ENCODE results near the gene SAMM50.
A peak's percentile ranks its signal among the peaks of the same experiment; 100 is the strongest.
"Not testable (repeated sequence)": the region's sequence is repeated elsewhere in the genome, so short reads cannot be mapped to it uniquely, and the experiment has no call there.

Gene SAMM50

DNA sequence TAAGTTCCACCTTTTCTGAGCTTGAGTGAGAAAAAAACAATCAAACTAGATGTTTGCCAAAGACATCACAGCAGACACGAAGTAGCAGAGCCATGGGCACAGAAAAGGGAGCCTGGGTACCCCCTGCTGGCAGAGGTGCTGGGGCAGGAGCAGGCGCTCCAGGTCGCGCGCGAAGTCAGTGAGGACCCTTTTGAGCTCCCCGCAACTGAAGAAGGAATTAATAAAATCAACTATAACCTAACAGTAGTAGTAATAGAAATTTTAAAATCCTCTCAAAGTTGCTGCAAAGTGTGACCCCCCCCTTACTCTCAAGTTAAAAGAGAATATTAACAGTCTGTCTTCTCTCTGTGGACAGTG, 48.8 kb downstream of the SAMM50 start:
- no peak overlapping the region for H3K4me3 ChIP-seq (ENCODE audit: low read length)
- peaks cover 4% of the 10 kb centered on the region; the same call in 1 of the 2 replicates for H3K9me3 ChIP-seq (ENCODE audit: insufficient read depth, low read depth, low read length)
- H3K9ac ChIP-seq (ENCODE audit: low read depth, low read length) = no peak overlapping the region
- peaks cover 8% of the 10 kb centered on the region for H3K36me3 ChIP-seq (ENCODE audit: insufficient read depth, low read length)
- WGBS = 91% methylated on average over 6 of the region's 7 CpGs
- H3K27ac ChIP-seq (ENCODE audit: low read depth, low read length) = no peak overlapping the region
- no peaks in the 10 kb centered on the region for H3K27me3 ChIP-seq (ENCODE audit: insufficient read depth, low read length)
- H3K4me1 ChIP-seq (ENCODE audit: insufficient read depth, low read length) = no peaks in the 10 kb centered on the region

DNA sequence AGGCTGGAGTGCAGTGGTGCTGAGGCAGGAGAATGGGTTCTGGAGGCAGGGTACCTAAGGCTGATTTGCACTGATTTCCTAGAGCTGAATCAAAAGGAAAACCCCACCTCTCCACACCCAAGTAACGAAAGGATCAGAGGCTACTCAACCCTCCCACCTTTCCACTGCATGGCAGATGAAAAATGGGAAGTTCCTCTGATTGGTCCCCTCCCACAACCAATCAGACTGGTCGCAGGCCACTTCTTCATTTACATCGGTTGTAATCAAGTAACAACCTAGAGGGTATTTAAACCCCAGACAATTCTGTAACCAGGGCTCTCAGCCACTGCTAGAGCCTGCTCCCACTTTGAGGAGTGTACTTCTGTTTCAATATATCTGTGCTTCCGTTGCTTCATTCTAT, 50.3 kb downstream of the SAMM50 start:
- peaks cover 2% of the 10 kb centered on the region; the same call in 1 of the 2 replicates for H3K36me3 ChIP-seq (ENCODE audit: insufficient read depth, low read length)
- peaks cover 4% of the 10 kb centered on the region; the same call in 1 of the 2 replicates for H3K9me3 ChIP-seq (ENCODE audit: insufficient read depth, low read depth, low read length)
- no peak overlapping the region for H3K27ac ChIP-seq (ENCODE audit: low read depth, low read length)
- no peaks in the 10 kb centered on the region for H3K4me1 ChIP-seq (ENCODE audit: insufficient read depth, low read length)
- 93% methylated on average over 4 of the region's 4 CpGs for WGBS
- H3K27me3 ChIP-seq (ENCODE audit: insufficient read depth, low read length) = no peaks in the 10 kb centered on the region
- H3K4me3 ChIP-seq (ENCODE audit: low read length) = no peak overlapping the region
- H3K9ac ChIP-seq (ENCODE audit: low read depth, low read length) = no peak overlapping the region

DNA sequence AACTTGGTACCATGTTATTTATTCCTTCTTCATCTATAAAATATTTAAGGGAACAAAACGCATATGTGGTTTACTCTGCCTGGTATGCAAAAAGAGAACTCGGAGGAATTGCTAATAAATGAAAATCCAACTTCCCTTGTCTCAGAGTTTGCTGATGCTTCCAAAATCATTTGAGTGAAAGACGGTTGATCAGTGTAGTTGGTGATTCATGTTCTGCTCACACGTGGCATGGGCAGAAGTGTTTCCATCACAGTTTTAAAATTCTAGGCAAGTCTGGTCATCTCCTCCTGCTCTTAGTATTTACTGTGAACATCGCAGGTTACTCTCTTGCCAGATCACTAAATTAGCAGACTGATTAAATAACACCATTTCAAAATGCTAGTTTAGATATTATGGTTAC, 56.9 kb downstream of the SAMM50 start:
- no peaks in the 10 kb centered on the region for H3K4me1 ChIP-seq (ENCODE audit: insufficient read depth, low read length)
- H3K4me3 ChIP-seq (ENCODE audit: low read length) = no peak overlapping the region
- WGBS = 91% methylated on average over 5 of the region's 5 CpGs
- H3K9me3 ChIP-seq (ENCODE audit: insufficient read depth, low read depth, low read length) = no peaks in the 10 kb centered on the region
- no peaks in the 10 kb centered on the region for H3K36me3 ChIP-seq (ENCODE audit: insufficient read depth, low read length)
- no peak overlapping the region for H3K27ac ChIP-seq (ENCODE audit: low read depth, low read length)
- no peaks in the 10 kb centered on the region for H3K27me3 ChIP-seq (ENCODE audit: insufficient read depth, low read length)
- H3K9ac ChIP-seq (ENCODE audit: low read depth, low read length) = no peak overlapping the region

DNA sequence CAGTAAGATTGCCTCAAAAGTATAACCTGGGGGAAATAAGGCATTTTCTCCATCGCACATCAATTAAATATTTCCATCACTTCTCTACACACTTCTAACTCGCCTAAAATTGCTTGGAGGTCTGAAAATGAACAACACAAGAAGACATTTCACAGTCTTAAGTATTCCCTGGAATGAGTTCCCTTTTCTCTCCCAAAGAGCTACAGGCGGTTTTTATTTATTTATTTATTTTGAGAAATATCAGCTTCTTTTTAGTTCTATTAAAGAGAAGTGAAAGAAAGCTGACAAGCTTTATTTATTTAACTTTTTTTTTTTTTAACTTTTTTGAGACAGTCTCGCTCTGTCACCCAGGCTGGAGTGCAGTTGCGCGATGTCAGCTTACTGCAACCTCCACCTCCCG, 57.3 kb downstream of the SAMM50 start:
- no peaks in the 10 kb centered on the region for H3K27me3 ChIP-seq (ENCODE audit: insufficient read depth, low read length)
- H3K4me3 ChIP-seq (ENCODE audit: low read length) = no peak overlapping the region
- 94% methylated on average over 6 of the region's 7 CpGs for WGBS
- H3K36me3 ChIP-seq (ENCODE audit: insufficient read depth, low read length) = no peaks in the 10 kb centered on the region
- H3K27ac ChIP-seq (ENCODE audit: low read depth, low read length) = no peak overlapping the region
- no peak overlapping the region for H3K9ac ChIP-seq (ENCODE audit: low read depth, low read length)
- H3K4me1 ChIP-seq (ENCODE audit: insufficient read depth, low read length) = no peaks in the 10 kb centered on the region
- H3K9me3 ChIP-seq (ENCODE audit: insufficient read depth, low read depth, low read length) = no peaks in the 10 kb centered on the region

DNA sequence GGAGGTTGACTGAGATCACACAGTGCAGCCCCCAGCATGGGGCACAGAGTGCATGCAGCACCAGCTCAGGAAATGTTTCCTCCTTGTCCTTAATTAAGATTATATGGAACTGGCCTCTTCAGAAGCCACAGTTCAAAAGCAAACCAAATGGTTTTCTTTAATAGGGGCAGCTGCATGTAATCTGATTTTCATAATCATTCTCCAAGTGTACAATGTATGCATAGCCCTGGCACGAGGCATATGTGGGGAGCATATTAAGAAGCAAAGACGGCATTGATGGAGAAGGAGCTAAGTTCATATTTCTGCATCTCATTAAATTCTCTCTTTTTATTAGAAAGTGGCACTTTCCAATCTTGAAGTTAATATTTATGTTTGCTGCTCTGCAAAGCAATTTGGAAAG, 59.0 kb downstream of the SAMM50 start:
- Histone ChIP-seq H3K9me3 (ENCODE audit: insufficient read depth, low read depth, low read length) (no peaks in the 10 kb centered on the region), H3K4me1 (ENCODE audit: insufficient read depth, low read length) (no peaks in the 10 kb centered on the region), H3K36me3 (ENCODE audit: insufficient read depth, low read length) (no peaks in the 10 kb centered on the region), H3K9ac (ENCODE audit: low read depth, low read length) (no peak overlapping the region), H3K4me3 (ENCODE audit: low read length) (no peak overlapping the region), H3K27me3 (ENCODE audit: insufficient read depth, low read length) (no peaks in the 10 kb centered on the region), H3K27ac (ENCODE audit: low read depth, low read length) (no peak overlapping the region)
- WGBS = 93% methylated on average over 2 of the region's 2 CpGs

DNA sequence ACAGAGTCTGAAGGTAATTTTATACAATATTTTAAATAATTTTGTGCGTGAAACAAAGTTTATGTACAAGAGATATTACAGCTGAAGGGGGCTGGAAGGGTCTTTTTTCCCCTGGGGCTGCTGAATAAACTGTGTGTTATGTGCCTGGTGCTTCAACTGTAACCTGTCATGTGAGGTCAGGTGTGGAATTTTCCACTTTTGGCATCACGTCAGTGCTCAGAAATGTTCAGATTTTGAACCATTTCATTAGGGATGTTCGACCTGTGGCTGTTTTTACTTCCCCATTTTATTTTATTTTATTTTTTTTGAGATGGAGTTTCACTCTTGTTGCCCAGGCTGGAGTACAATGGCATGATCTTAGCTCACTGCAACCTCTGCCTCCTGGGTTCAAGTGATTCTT, 61.3 kb downstream of the SAMM50 start:
- H3K27ac ChIP-seq (ENCODE audit: low read depth, low read length); H3K4me3 ChIP-seq (ENCODE audit: low read length); H3K27me3 ChIP-seq (ENCODE audit: insufficient read depth, low read length); H3K36me3 ChIP-seq (ENCODE audit: insufficient read depth, low read length); H3K9ac ChIP-seq (ENCODE audit: low read depth, low read length); H3K4me1 ChIP-seq (ENCODE audit: insufficient read depth, low read length); H3K9me3 ChIP-seq (ENCODE audit: insufficient read depth, low read depth, low read length): not testable (repeated sequence)
- 93% methylated on average over 2 of the region's 3 CpGs for WGBS

DNA sequence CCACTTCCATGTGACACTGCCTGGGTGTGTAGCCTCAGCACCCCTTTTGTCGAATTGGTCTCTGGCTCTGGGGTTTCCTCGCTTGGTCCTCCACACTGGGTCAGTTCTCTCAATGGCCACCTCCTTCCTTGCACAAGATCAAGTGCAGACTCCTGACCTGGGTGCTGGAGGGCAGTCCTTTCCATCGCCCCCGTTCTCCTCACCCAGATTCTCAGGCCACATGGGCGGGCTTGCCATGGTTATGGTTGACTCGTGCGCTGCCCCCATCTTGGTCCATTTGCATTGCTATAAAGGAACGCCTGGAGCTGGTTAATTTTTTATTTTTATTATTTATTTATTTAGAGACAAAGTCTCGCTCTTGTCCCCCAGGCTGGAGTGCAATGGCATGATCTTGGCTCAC, 63.4 kb downstream of the SAMM50 start:
- Histone ChIP-seq H3K4me3 (ENCODE audit: low read length) (no peak overlapping the region), H3K9ac (ENCODE audit: low read depth, low read length) (no peak overlapping the region), H3K4me1 (ENCODE audit: insufficient read depth, low read length) (no peaks in the 10 kb centered on the region; the same call in 1 of the 2 replicates), H3K36me3 (ENCODE audit: insufficient read depth, low read length) (no peaks in the 10 kb centered on the region), H3K27ac (ENCODE audit: low read depth, low read length) (no peak overlapping the region), H3K9me3 (ENCODE audit: insufficient read depth, low read depth, low read length) (no peaks in the 10 kb centered on the region), H3K27me3 (ENCODE audit: insufficient read depth, low read length) (0 out of 2 replicates have a peak, but pooled peaks cover under 1% of the 10 kb centered on the region)
- WGBS = 97% methylated on average over 8 of the region's 9 CpGs

DNA sequence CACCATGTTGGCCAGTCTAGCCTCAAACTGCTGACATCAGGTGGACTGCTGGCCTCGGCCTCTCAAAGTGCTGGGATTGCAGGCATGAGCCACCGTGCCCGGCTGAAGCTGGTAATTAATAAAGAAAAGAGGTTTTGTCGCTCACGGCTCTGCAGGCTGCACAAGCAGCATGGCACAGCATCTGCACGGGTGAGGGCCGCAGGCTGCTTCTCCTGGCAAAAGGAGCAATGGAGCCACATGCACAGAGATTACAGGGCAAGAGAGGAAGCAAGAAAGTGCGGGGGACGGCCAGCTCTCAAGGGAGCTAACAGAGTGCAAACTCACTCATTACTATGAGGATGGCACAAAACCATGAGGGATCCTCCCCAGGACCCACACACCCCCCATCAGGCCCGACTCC, 64.2 kb downstream of the SAMM50 start:
- no peaks in the 10 kb centered on the region; the same call in 1 of the 2 replicates for H3K4me1 ChIP-seq (ENCODE audit: insufficient read depth, low read length)
- no peaks in the 10 kb centered on the region for H3K9me3 ChIP-seq (ENCODE audit: insufficient read depth, low read depth, low read length)
- H3K9ac ChIP-seq (ENCODE audit: low read depth, low read length) = no peak overlapping the region
- H3K27me3 ChIP-seq (ENCODE audit: insufficient read depth, low read length) = 0 out of 2 replicates have a peak, but pooled peaks cover 3% of the 10 kb centered on the region
- no peak overlapping the region for H3K4me3 ChIP-seq (ENCODE audit: low read length)
- no peaks in the 10 kb centered on the region for H3K36me3 ChIP-seq (ENCODE audit: insufficient read depth, low read length)
- 92% methylated on average over 9 of the region's 10 CpGs for WGBS
- H3K27ac ChIP-seq (ENCODE audit: low read depth, low read length) = no peak overlapping the region

DNA sequence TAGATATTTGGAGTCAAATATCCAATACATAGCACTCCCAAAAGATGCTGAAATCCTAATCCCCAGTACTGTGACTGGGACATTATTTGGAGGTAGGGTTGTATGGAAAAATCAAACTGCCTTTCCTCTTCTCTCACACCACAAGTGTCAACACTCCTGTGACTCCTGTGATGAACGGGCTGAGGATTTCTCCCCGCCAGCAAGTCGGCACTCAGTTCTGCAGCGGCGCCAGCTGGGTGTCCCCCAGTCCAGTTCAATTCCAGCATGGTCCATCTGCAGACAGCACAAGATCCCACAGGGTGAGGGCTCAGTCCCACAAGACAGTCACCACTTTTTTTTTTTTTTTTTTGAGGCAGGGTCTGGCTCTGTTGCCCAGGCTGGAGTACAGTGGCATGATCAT, 64.6 kb downstream of the SAMM50 start:
- no peaks in the 10 kb centered on the region for H3K36me3 ChIP-seq (ENCODE audit: insufficient read depth, low read length)
- no peaks in the 10 kb centered on the region for H3K9me3 ChIP-seq (ENCODE audit: insufficient read depth, low read depth, low read length)
- H3K9ac ChIP-seq (ENCODE audit: low read depth, low read length) = no peak overlapping the region
- no peak overlapping the region for H3K27ac ChIP-seq (ENCODE audit: low read depth, low read length)
- WGBS = 97% methylated on average over 5 of the region's 5 CpGs
- H3K27me3 ChIP-seq (ENCODE audit: insufficient read depth, low read length) = peaks cover 6% of the 10 kb centered on the region; the same call in 1 of the 2 replicates
- no peak overlapping the region for H3K4me3 ChIP-seq (ENCODE audit: low read length)
- no peaks in the 10 kb centered on the region; the same call in 1 of the 2 replicates for H3K4me1 ChIP-seq (ENCODE audit: insufficient read depth, low read length)

DNA sequence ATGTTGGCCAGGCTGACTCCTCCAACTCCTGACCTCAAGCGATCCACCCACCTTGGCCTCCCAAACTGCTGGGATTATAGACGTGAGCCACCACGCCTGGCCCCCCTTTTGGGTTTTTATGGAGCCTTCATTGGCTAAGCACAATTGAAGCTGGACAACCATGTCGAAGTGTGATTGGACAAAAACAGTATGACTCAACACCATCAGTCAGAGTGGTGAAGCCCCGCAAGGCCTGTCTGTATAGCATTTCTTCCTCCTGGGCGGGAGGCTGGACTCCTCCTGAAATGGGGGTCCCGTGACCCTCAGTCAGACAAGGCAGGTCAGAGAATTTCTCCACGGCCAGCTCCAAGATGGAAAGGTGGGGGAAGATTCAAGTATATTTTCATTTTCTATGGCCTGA, 65.7 kb downstream of the SAMM50 start:
- 96% methylated on average over 8 of the region's 8 CpGs for WGBS
- no peaks in the 10 kb centered on the region; the same call in 1 of the 2 replicates for H3K4me1 ChIP-seq (ENCODE audit: insufficient read depth, low read length)
- no peaks in the 10 kb centered on the region for H3K36me3 ChIP-seq (ENCODE audit: insufficient read depth, low read length)
- H3K27me3 ChIP-seq (ENCODE audit: insufficient read depth, low read length) = peaks cover 11% of the 10 kb centered on the region; the same call in 1 of the 2 replicates
- H3K9ac ChIP-seq (ENCODE audit: low read depth, low read length) = no peak overlapping the region
- H3K27ac ChIP-seq (ENCODE audit: low read depth, low read length) = no peak overlapping the region
- no peaks in the 10 kb centered on the region for H3K9me3 ChIP-seq (ENCODE audit: insufficient read depth, low read depth, low read length)
- no peak overlapping the region for H3K4me3 ChIP-seq (ENCODE audit: low read length)

DNA sequence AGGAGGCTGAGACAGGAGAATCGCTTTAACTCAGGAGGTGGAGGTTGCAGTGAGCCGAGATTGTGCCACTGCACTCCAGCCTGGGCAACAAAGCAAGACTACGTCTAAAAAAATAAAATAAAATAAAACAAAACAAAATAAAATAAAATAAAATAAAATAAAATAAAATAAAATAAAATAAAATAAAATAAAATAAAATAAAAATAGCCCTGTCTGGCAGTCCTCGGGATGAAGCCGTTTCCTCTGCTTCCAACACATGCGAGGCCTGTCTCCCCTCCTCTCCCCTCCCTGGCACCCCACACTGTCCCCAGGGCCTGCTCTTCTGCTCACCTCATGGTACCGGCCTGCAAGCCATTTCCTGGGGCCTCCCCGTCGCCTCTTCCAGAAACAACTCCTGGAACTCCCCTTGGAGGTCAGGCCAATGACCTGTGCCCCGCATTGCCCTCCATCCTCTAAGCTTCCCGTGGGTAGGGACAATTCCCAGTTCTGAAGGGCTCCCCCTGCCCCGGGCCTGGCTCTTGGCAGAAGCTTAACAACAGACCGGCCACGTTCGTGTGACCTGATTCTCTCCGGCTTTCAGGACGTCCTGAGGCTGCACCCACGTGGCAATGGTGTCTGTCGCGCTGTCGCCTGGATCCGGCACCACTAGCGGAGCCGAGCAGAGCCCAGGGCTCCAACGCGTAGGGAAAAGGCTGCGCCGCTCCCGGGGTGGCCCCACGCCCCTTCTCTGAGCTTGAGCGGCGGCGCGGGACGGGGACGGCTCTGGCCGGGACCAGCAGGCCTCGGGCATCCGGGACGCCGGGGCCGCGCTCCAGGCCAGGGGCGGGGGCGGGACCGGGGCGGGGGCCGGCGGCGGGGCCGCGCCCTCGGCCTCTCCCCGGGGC, 68.4 kb downstream of the SAMM50 start:
- WGBS = 14% methylated on average over 53 of the region's 54 CpGs
- no peaks in the 10 kb centered on the region for H3K9me3 ChIP-seq (ENCODE audit: insufficient read depth, low read depth, low read length)
- H3K9ac ChIP-seq (ENCODE audit: low read depth, low read length) = peak overlapping the region; percentile 87
- H3K27ac ChIP-seq (ENCODE audit: low read depth, low read length) = no peak overlapping the region
- H3K4me1 ChIP-seq (ENCODE audit: insufficient read depth, low read length) = peaks cover 5% of the 10 kb centered on the region; the same call in 1 of the 2 replicates
- H3K36me3 ChIP-seq (ENCODE audit: insufficient read depth, low read length) = no peaks in the 10 kb centered on the region
- H3K27me3 ChIP-seq (ENCODE audit: insufficient read depth, low read length) = peaks cover 11% of the 10 kb centered on the region; the same call in 1 of the 2 replicates
- peak overlapping the region; percentile 75 for H3K4me3 ChIP-seq (ENCODE audit: low read length)

Data from HUES64 (cell line).